ENCODE data around the gene HRH2.

The HRH2 gene

DNA sequence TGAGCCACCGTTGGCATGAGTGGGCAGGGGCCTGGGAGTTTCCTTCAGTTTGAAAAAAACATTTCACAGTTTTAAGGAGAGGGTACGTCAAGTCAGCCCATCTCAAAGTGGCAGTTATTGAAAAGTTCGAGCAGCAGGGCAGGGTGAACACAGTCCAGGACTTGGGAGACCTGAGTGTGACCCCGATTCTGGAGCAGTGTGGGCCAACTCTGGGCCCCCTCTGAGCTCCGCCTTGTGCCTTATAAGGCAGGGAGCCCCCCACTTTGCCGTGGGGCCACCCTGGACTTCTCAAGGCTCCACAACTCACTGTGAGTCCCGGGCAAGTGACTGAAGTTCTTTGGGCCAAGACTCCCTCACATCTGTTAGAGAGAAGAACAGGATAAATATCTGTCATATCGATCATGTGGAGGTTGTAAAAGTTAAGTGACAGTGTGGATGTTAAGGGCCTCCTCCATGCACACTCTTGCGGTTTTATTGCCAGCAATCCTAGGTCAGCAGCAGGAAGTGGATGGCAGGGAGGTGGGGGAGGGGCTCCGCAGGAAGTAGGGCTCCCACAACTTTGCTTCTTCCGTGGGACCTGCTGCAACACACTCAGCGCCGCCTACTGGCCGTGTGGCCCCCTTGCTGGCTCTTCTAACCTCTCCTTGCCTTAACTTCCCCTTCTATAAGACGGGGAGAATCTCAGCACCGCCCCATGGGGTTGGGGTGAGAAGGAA lies 38.4 kb downstream of the HRH2 start:
- Histone ChIP-seq H3K79me2 (ENCODE audit: insufficient read depth, low read length) (no peaks in the 10 kb centered on the region), H2AFZ (ENCODE audit: low read length) (no peak overlapping the region), H3K36me3 (ENCODE audit: insufficient read depth, low read length) (no peaks in the 10 kb centered on the region), H3K4me1 (ENCODE audit: insufficient read depth, low read length, severe bottlenecking) (no peaks in the 10 kb centered on the region), H3K9ac (ENCODE audit: low read length) (no peak overlapping the region), H3K9me2 (ENCODE audit: low read depth, low read length) (no peaks in the 10 kb centered on the region), H3K9me3 (ENCODE audit: low read length) (no peaks in the 10 kb centered on the region), H4K20me1 (ENCODE audit: insufficient read depth, low read length) (no peaks in the 10 kb centered on the region), H3K27ac (ENCODE audit: low read depth, low read length, poor library complexity, severe bottlenecking) (no peak overlapping the region), H3K4me3 (ENCODE audit: low read depth, low read length, poor library complexity, severe bottlenecking) (no peak overlapping the region), H3K27me3 (ENCODE audit: insufficient read depth, low read length) (no peaks in the 10 kb centered on the region; the same call in 1 of the 2 replicates), H3K4me2 (ENCODE audit: low read length) (no peak overlapping the region), H3F3A (ENCODE audit: insufficient read depth, low read length) (no peaks in the 10 kb centered on the region)
- TF ChIP-seq EZH2 (IDR thresholded peaks at IDR 0.05; ENCODE audit: borderline replicate concordance, low read length): no peak
- TF ChIP-seq, protein P1, sequence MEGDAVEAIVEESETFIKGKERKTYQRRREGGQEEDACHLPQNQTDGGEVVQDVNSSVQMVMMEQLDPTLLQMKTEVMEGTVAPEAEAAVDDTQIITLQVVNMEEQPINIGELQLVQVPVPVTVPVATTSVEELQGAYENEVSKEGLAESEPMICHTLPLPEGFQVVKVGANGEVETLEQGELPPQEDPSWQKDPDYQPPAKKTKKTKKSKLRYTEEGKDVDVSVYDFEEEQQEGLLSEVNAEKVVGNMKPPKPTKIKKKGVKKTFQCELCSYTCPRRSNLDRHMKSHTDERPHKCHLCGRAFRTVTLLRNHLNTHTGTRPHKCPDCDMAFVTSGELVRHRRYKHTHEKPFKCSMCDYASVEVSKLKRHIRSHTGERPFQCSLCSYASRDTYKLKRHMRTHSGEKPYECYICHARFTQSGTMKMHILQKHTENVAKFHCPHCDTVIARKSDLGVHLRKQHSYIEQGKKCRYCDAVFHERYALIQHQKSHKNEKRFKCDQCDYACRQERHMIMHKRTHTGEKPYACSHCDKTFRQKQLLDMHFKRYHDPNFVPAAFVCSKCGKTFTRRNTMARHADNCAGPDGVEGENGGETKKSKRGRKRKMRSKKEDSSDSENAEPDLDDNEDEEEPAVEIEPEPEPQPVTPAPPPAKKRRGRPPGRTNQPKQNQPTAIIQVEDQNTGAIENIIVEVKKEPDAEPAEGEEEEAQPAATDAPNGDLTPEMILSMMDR (IDR thresholded peaks at IDR 0.05; ENCODE audit: low read length): peak; percentile 80

DNA sequence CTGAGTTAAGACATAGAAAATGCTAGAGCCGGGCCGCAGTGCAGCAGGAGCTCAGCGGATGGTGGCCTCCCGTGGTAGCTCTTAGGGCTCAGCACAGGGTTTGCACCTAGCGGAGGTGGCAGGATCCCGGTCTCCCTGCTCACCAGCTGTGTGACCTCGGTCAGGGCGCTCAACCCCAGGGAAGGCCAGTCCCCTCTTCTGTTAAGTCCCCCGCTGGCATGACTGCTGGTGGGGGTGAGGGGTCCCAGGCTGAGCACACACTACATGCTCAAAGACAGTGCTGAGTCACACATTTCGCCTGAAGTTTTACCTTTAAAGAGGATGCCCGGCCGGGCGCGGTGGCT lies 39.0 kb downstream of the HRH2 start:
- no peaks in the 10 kb centered on the region for H3K36me3 ChIP-seq (ENCODE audit: insufficient read depth, low read length)
- no peaks in the 10 kb centered on the region; the same call in 1 of the 2 replicates for H3K27me3 ChIP-seq (ENCODE audit: insufficient read depth, low read length)
- H3K4me1 ChIP-seq (ENCODE audit: insufficient read depth, low read length, severe bottlenecking): no peaks in the 10 kb centered on the region
- no peaks in the 10 kb centered on the region for H3K79me2 ChIP-seq (ENCODE audit: insufficient read depth, low read length)
- no peaks in the 10 kb centered on the region for H4K20me1 ChIP-seq (ENCODE audit: insufficient read depth, low read length)
- no peak overlapping the region for H3K9ac ChIP-seq (ENCODE audit: low read length)
- H3F3A ChIP-seq (ENCODE audit: insufficient read depth, low read length): no peaks in the 10 kb centered on the region
- no peak overlapping the region for H2AFZ ChIP-seq (ENCODE audit: low read length)
- TF ChIP-seq EZH2 (IDR thresholded peaks at IDR 0.05; ENCODE audit: borderline replicate concordance, low read length): no peak
- TF ChIP-seq, protein P1 (IDR thresholded peaks at IDR 0.05; ENCODE audit: low read length): no peak; the same call in 1 of the 2 replicates
- H3K27ac ChIP-seq (ENCODE audit: low read depth, low read length, poor library complexity, severe bottlenecking): no peak overlapping the region
- no peaks in the 10 kb centered on the region for H3K9me2 ChIP-seq (ENCODE audit: low read depth, low read length)
- H3K4me3 ChIP-seq (ENCODE audit: low read depth, low read length, poor library complexity, severe bottlenecking): no peak overlapping the region
- H3K9me3 ChIP-seq (ENCODE audit: low read length): no peaks in the 10 kb centered on the region
- H3K4me2 ChIP-seq (ENCODE audit: low read length): no peak overlapping the region

- Histone ChIP-seq H3K9me3 (ENCODE audit: low read length) (no peaks in the 10 kb centered on the region), H2AFZ (ENCODE audit: low read length) (no peak overlapping the region), H3K4me1 (ENCODE audit: insufficient read depth, low read length, severe bottlenecking) (no peaks in the 10 kb centered on the region), H3K4me3 (ENCODE audit: low read depth, low read length, poor library complexity, severe bottlenecking) (no peak overlapping the region), H3K27me3 (ENCODE audit: insufficient read depth, low read length) (no peaks in the 10 kb centered on the region; the same call in 1 of the 2 replicates), H3K9me2 (ENCODE audit: low read depth, low read length) (no peaks in the 10 kb centered on the region), H3K36me3 (ENCODE audit: insufficient read depth, low read length) (no peaks in the 10 kb centered on the region), H3K9ac (ENCODE audit: low read length) (no peak overlapping the region), H3K79me2 (ENCODE audit: insufficient read depth, low read length) (no peaks in the 10 kb centered on the region), H4K20me1 (ENCODE audit: insufficient read depth, low read length) (no peaks in the 10 kb centered on the region), H3K4me2 (ENCODE audit: low read length) (no peak overlapping the region), H3F3A (ENCODE audit: insufficient read depth, low read length) (no peaks in the 10 kb centered on the region), H3K27ac (ENCODE audit: low read depth, low read length, poor library complexity, severe bottlenecking) (no peak overlapping the region)
- TF ChIP-seq, protein P1 (IDR thresholded peaks at IDR 0.05; ENCODE audit: low read length): no peak
- TF ChIP-seq EZH2 (IDR thresholded peaks at IDR 0.05; ENCODE audit: borderline replicate concordance, low read length): no peak
Observed at GRCh38 chr5:175697846-175698245, 40.0 kb downstream of the HRH2 start.

All from OCI-LY1 (cell line).